PC-9 (cell line): ENCODE data around the gene SMOC2. TPM values are rescaled to one million over a fixed set of nuclear protein-coding genes. Genes with fewer than 3 reads are reported as not detected.

Source experiments
- BruUV-seq: library from RNA; stranded (reverse); fragments of 400-500 nt; replicated peaks from 2 replicates; lab custom pipeline; 2021; lab: Mats Ljungman, UMichigan
- CTCF ChIA-PET: fragments of 300-600 bp; sonication (Branson Sonifier 250); formaldehyde crosslinking; loops from one replicate; lab custom pipeline; 2022; ENCODE audit warnings: antibody characterized with exemption; lab: Charles Lee
- POLR2A ChIA-PET: fragments of 300-600 bp; sonication (Branson Sonifier 250); formaldehyde crosslinking; loops from one replicate; lab custom pipeline; 2022; ENCODE audit warnings: antibody characterized with exemption; ENCODE audit not compliant: unreplicated experiment; lab: Charles Lee
- DNase-seq, 2 experiments: peaks; one replicate each; pipeline versions ENCODE4 v3.0.0 to v3.0.0-alpha.2; 2015 to 2022; ENCODE audit warnings: mixed read lengths in 1 of 2
- H2AFZ ChIP-seq: fragments of 200-600 bp; sonication (generic); 2 replicates; pipeline ENCODE4 v1.8.1; 2017; ENCODE audit warnings: antibody characterized with exemption
- H3F3A ChIP-seq: fragments of 200-600 bp; sonication (generic); 2 replicates; pipeline ENCODE4 v1.8.1; 2017; ENCODE audit warnings: antibody characterized with exemption, mild to moderate bottlenecking, low read depth; ENCODE audit not compliant: insufficient read depth
- H3K27ac ChIP-seq: fragments of 200-600 bp; sonication (generic); 2 replicates; pipeline ENCODE4 v1.6.1; 2016; ENCODE audit warnings: mixed run types
- H3K27me3 ChIP-seq: fragments of 200-600 bp; sonication (generic); 2 replicates; pipeline ENCODE4 v1.6.1; 2016; ENCODE audit warnings: low read depth, mixed run types; ENCODE audit not compliant: insufficient read depth
- H3K36me3 ChIP-seq: fragments of 200-600 bp; sonication (generic); 2 replicates; pipeline ENCODE4 v1.6.1; 2016; ENCODE audit warnings: low read depth, mixed run types
- H3K4me1 ChIP-seq: fragments of 200-600 bp; sonication (generic); replicated peaks from 2 replicates; pipeline ENCODE4 v1.6.1; 2016; ENCODE audit warnings: mixed run types; ENCODE audit not compliant: insufficient read depth
- H3K4me2 ChIP-seq: fragments of 200-600 bp; sonication (generic); 2 replicates; pipeline ENCODE4 v1.6.1; 2017; ENCODE audit warnings: mixed run types
- H3K4me3 ChIP-seq: fragments of 200-600 bp; sonication (generic); 2 replicates; pipeline ENCODE4 v1.6.1; 2016; ENCODE audit warnings: mixed run types
- H3K79me2 ChIP-seq: fragments of 200-600 bp; sonication (generic); 2 replicates; pipeline ENCODE4 v1.6.1; 2017; ENCODE audit warnings: low read depth, mixed run types
- H3K9me2 ChIP-seq: fragments of 200-600 bp; sonication (generic); 2 replicates; pipeline ENCODE4 v1.8.1; 2017; ENCODE audit warnings: mild to moderate bottlenecking; ENCODE audit not compliant: insufficient read depth
- H3K9me3 ChIP-seq: fragments of 200-600 bp; sonication (generic); 2 replicates; pipeline ENCODE4 v1.8.1; 2016; ENCODE audit warnings: low read depth; ENCODE audit not compliant: insufficient read depth
- H4K20me1 ChIP-seq: fragments of 200-600 bp; sonication (generic); 2 replicates; pipeline ENCODE4 v1.8.1; 2017; ENCODE audit not compliant: insufficient read depth
- CTCF ChIP-seq: fragments of 200-600 bp; sonication (generic); conservative IDR thresholded peaks from 2 replicates; pipeline ENCODE4 v1.6.1; 2017; ENCODE audit warnings: mixed run types, antibody characterized with exemption, mild to moderate bottlenecking, moderate library complexity
- EZH2 ChIP-seq: fragments of 200-600 bp; sonication (generic); IDR thresholded peaks from 2 replicates; pipeline ENCODE4 v1.8.0; 2017; ENCODE audit warnings: antibody characterized with exemption, low read depth
- intact Hi-C: fragments of 100-400 bp; cut with micrococcal nuclease; formaldehyde crosslinking; loops from one replicate; pipeline ENCODE4 v1.10.0; 2022; ENCODE audit not compliant: unreplicated experiment
- total RNA-seq: library from RNA; stranded (reverse); gene quantifications from 2 replicates; pipeline ENCODE4 v1.2.3, GENCODE V29; 2021

The SMOC2 gene
- total RNA-seq, 1 experiment from 2014 or later, result not detected

- peak overlapping the region; percentile 41; the same call in 1 of the 2 replicates for H3K4me2 ChIP-seq
- no peaks in the 10 kb centered on the region for H3K27me3 ChIP-seq
- peaks cover 15% of the 10 kb centered on the region for H3K4me1 ChIP-seq
- H3K9me3 ChIP-seq, result no peaks in the 10 kb centered on the region
- no peaks in the 10 kb centered on the region for H3K79me2 ChIP-seq
- H3K9me2 ChIP-seq, result no peaks in the 10 kb centered on the region
- H4K20me1 ChIP-seq, result no peaks in the 10 kb centered on the region
- no peaks in the 10 kb centered on the region for H3F3A ChIP-seq
- DNase-seq, result peak; percentile 16 to 65
- TF ChIP-seq EZH2 (no peak), CTCF (no peak)
- ChIA-PET CTCF (no interaction called here), POLR2A (no interaction called here)
- no peak overlapping the region for H3K27ac ChIP-seq
- no peak overlapping the region for H3K4me3 ChIP-seq
- H3K36me3 ChIP-seq, result no peaks in the 10 kb centered on the region
- intact Hi-C loops, result loop anchor here (5.0 kb wide), 1 partner anchor 36 kb away; no protein-coding TSS in a partner anchor
- H2AFZ ChIP-seq, result no peak overlapping the region
- BruUV-seq, result no TSS peak
Measured at GRCh38 chr6:168641446-168641845, 200.5 kb downstream of the SMOC2 start.

- ChIA-PET POLR2A (no interaction called here), CTCF (no interaction called here)
- H3K4me3 ChIP-seq, result no peak overlapping the region
- H2AFZ ChIP-seq, result no peak overlapping the region
- no peaks in the 10 kb centered on the region for H4K20me1 ChIP-seq
- intact Hi-C loops, result loop anchor here (5.0 kb wide), 1 partner anchor 34 kb away; no protein-coding TSS in a partner anchor
- no peaks in the 10 kb centered on the region for H3K27me3 ChIP-seq
- H3K9me2 ChIP-seq, result no peaks in the 10 kb centered on the region
- no TSS peak for BruUV-seq
- peaks cover 24% of the 10 kb centered on the region for H3K4me1 ChIP-seq
- no peak for DNase-seq
- no peak overlapping the region for H3K4me2 ChIP-seq
- H3K79me2 ChIP-seq, result no peaks in the 10 kb centered on the region
- TF ChIP-seq CTCF, result no peak
- TF ChIP-seq EZH2, result no peak
- H3F3A ChIP-seq, result no peaks in the 10 kb centered on the region; the same call in 1 of the 2 replicates
- no peaks in the 10 kb centered on the region for H3K36me3 ChIP-seq
- H3K9me3 ChIP-seq, result no peaks in the 10 kb centered on the region
- H3K27ac ChIP-seq, result no peak overlapping the region
Measured at GRCh38 chr6:168643401-168643800, 202.4 kb downstream of the SMOC2 start.

- POLR2A ChIA-PET, result no interaction called here
- no peak overlapping the region for H3K27ac ChIP-seq
- H3K9me2 ChIP-seq, result no peaks in the 10 kb centered on the region
- no peaks in the 10 kb centered on the region for H3K36me3 ChIP-seq
- H2AFZ ChIP-seq, result no peak overlapping the region
- CTCF ChIA-PET, result no interaction called here
- intact Hi-C loops, result no loop called here
- H3K27me3 ChIP-seq, result no peaks in the 10 kb centered on the region
- TF ChIP-seq EZH2, result no peak
- TF ChIP-seq CTCF, result no peak
- no peak overlapping the region for H3K4me3 ChIP-seq
- no TSS peak for BruUV-seq
- H4K20me1 ChIP-seq, result no peaks in the 10 kb centered on the region
- DNase-seq, result no peak
- no peaks in the 10 kb centered on the region; the same call in 1 of the 2 replicates for H3F3A ChIP-seq
- H3K4me1 ChIP-seq, result peaks cover 27% of the 10 kb centered on the region
- H3K9me3 ChIP-seq, result no peaks in the 10 kb centered on the region
- H3K79me2 ChIP-seq, result no peaks in the 10 kb centered on the region
- H3K4me2 ChIP-seq, result no peak overlapping the region
Measured at GRCh38 chr6:168645326-168645725, 204.3 kb downstream of the SMOC2 start.
